HG03097 (cell line): ENCODE measurements around the gene DMD.

Experiments
- ATAC-seq: cut with Tn5 transposase; IDR thresholded peaks from one replicate; pipeline ENCODE4 v1.9.1; 2021; ENCODE audit not compliant: unreplicated experiment, low FRiP score

DMD gene

DNA sequence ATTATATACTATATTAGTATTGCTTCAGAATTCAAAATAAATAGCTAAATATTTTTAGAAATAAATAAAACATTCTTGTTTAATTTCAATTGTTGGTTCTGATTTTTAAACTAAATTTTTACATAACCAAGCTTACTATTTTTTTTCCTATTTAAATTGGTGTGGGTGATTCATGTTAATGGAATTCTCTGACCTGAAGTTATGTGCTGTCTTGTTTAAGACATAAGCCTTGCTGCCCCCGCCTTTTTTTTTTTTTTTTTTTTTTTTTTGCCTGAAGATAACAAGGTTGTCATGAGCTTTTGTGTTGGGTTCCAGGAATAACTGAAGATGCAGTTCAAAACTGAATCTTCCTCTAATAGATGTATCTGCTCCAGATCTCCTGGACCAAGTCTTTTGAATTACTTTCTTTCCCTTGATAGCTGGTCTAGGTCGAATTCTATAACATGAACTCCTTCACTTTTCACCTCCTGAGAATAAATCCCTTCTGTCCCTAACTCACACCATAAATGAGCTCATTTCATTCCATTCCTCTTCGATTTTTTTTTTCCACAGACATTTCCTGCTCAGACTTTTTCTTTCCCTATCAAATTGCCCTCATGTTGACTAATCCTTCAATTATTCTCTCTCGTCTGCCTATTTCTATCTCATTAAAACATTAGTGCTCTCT is 1878.1 kb downstream of the DMD start:
- no peak for ATAC-seq

DNA sequence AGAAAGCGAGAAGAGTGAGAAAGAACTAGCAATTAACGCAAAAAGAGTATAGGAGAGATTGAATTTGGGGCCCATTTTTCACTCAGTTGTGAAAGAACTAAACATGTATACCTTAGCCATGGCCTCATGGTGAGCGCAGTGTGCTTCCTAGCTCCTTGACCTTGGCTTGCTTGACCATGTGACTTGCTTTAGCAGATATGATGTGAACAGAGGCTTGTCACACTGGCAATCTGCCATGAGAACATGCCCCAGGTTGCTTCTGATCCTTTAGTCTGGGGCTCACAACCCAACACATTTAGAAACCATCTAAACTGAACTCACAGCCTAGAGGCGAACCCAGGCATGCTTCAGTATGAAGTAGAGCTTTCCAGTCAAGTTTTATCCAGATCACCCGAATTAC is 1879.4 kb downstream of the DMD start:
- ATAC-seq, result no peak

DNA sequence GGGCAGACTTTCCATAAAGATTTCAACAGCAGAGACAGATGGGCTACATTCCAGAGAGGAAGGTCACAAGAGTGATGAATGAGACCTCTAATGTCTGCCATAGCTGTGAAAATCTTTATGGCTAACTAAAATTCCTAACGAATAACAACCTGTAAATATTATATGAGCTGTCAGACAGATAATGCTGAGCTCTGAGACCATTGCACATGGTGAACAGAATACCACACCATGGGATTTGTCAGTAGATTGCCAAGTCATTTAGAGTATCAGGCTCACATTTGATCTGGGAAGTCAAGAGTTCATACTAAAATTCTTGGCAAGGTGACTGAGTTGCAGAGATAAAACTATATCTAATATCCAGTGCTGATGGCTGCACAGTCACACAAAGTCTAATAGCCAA is 1880.3 kb downstream of the DMD start:
- no peak for ATAC-seq

DNA sequence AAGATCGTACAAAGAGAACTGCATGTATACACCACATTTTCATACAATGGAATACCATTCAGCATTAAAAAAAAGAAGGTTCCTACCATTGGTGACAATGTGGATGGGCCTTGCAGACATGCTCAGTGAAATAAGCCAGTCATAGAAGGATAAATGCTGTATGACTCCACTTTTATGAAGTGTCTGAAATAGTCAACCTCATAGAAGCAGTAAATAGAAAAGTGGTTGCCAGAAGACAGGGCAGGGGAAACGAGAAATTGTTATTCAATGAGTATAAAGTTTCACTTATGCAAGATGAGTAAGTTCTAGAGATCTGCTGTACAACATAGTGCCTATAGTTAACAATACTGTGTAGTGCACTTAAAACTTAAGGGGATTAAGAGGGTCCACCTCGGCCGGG is 1882.1 kb downstream of the DMD start:
- ATAC-seq, result no peak

DNA sequence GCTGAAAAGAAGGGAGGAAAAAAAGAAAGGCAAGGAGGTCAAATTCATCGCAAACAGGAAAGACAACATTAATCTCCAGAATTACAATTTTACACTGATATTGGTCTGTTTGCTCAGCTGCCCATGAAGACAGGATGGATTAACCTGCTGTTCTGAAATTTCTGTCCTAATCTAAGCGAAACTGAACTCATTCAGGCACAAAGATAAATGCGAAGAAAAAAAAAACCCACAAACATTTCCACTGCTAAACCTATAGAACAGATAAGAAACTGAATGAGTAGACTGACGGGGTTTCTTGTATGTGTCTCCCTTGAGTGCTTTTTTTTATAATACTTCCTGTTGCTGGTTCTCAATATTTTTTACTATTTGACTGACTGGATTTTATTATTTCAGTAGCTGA is 1887.7 kb downstream of the DMD start:
- ATAC-seq, result peak; percentile 73

DNA sequence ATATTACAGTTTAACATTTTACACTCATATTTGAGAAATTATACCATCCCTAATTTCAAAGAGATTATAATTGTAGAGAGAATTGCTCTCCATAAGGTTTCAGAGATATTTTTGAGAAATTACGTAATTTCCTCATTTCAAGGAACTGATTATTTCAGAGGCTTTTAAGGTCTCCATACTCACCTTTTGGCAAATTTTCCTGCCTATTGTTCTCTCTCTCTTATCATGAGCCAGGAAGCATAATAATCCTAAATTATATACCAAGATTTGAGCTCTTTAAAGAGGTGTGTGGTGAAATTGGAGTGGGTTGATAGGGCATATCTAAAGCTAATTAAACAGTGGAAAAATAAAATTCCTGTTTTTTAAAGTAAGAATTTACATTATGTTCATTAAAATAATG is 1890.6 kb downstream of the DMD start:
- no peak for ATAC-seq

DNA sequence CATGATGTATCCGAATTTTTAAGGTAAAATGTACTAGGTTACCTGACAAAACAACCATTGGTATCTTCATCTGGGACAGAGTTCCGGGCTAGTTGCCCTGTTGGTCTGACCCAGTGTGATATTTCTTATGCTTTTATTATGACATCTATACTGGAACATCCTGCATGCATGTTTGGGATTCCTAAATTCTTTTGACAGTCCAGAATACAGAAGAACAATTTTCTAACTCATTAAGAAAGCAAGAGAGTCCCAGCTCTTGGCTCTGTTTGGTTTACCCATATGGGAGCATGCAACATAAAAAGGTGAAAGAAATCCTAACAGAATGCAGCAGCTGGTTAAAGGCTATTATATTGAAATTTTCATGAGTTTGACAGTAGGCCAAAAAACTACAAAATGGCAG is 1891.8 kb downstream of the DMD start:
- no peak for ATAC-seq

DNA sequence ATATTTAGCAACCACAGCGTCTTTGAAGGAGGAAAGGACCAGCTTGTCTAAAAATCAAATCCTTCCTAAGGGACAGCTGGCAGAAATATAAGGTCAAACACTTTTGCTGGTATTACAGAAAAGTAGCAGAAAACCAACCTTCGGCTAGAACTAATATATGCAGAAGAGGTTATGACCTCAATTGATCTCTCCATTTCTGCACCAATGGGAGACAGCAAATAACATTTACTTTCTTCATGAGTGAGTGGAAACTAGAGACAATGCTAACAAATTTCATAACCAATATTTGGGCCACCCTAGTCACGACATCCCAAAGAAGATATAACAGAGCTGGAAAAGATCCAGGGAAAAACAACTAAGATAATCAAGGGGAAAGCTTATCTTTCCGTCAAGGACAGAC is 1892.5 kb downstream of the DMD start:
- no peak for ATAC-seq

DNA sequence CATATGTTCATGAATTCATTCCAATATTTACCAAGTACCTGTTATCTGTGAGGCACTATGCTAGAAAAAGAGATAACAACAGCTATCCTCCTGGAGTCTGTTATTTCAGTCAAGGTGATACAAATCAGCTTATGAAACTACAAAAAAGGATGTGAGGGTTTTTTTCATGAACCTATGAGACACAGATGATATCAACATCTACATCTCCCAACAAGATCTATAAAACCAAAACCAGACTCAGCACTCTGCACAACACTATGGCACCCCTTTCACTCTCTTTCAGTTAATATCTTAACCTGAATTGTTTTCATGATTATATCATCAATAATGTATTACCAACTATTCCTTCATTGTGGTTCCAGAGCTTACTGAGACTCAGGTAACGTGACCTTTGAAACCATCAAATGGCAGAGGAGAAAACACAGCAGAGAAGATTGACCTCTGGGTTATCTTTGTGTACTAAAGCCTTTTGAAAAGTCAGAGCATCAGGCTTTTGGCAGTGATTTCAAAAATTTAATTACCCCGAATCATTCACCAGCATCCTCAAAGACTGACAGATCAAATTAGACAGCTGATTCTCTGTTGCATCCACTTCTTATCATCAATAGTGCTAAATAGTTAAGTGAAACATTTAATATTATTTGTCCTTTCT is 1894.9 kb downstream of the DMD start:
- ATAC-seq, result peak; percentile 67

DNA sequence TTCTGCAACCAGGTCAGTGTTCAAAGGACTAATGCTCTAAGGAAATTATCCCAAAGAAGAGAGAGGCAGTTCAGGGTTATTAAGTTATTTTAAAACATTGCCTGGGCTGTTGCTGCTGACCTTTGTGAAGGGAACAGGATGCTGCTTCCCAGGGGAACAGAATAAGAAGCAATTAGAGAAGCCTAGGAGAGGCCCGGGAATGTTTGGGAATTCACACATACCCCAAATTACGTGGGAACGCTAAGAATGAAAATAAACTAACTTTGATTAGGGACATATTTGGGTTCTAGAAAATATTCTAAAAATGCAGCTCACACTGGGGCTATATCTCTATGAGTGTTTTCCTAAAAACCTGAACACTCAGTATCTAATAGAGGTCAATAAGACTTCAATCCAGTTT is 1896.4 kb downstream of the DMD start:
- no peak for ATAC-seq

DNA sequence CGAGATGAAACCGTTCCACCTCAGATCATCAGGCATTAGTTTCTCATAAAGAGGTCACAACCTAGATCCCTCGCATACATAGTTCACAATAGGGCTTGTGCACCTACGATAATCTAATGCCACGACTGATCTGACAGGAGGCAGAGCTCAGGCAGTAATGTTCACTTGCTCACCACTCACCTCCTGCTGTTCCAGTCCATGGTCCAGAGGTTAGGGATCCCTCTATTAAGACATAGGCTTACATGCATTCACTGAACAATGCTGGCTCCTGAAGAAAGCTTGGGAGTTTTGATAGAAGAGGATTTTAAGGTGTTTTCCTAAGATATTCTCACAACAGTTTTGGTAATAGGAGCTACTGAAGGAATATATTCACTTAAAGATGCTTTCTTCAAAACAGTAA is 1903.4 kb downstream of the DMD start:
- no peak for ATAC-seq

DNA sequence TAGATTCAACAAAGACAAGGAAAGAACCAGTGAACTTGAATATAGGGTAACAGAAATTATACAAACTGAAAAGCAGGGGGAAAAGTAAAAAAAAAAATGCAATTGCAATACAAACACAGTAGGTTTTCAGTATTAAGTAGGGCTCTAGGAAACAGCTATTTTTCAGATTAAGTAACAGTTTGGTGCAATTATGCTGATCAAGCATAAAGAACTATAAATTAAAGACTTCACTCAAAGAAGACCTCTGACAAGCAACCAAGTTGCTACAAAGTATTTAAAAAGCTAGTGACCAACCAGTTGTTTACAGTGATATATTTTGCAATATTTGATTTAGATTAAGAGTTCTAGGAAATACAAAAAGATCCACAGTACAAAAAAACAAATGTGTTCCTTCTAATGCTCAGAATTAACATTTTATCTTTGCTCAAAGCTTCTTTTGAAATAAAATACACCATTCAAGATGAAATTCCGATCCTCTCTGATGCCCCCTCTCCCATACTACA is 1908.7 kb downstream of the DMD start:
- ATAC-seq, result no peak

DNA sequence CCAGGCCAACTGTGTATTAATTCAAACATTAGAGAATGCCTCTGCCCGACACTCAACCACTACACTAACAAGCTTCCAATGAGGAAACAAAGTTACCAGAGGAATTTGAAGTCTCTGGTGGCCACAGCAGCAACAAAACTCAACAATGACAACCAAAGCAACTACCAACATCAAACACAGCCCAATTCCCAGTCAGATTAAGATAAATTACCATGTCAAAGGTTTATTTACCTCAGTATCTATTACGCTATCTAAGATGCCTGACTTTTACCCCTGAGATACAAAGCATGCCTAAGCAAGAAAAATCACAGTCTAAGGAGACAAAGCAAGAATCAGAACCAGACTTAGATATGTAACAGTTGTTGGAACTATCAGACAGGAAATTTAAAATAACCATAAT is 1909.4 kb downstream of the DMD start:
- ATAC-seq, result no peak

DNA sequence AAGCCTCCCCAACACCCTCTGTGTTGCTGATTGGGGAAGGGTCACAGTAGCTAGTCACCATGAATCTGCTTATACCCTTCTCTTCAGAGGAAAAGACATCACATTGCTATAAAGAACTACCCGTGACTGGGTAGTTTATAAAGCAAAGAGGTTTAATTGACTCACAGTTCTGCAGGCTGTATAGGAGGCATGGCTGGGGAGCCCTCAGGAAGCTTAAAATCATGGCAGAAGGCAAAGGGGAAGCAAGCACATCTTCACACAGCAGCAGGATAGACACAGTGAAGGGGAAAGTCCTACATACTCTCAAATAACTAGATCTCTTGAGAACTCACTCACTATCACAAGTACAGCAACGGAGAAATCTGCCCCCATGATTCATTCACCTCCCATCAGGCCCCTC is 1910.1 kb downstream of the DMD start:
- no peak for ATAC-seq

DNA sequence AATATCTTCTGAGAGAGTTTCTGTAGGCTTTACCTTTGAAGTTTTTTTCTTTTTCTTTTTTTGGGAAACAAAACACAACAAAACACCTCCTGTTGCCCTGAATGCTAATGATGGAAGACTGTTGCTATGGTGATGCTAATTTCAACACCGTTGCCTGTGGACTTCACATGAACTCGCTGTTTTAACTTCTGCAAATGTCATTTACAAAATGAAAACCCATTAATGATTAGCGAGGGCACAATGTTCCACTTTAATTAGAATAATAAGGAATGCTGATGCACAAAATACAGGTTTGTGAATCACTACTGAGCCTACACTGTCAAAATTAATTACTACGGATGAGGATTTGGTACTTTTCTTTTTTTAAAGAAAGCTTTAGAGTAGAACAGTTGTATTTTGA is 1912.4 kb downstream of the DMD start:
- no peak for ATAC-seq

DNA sequence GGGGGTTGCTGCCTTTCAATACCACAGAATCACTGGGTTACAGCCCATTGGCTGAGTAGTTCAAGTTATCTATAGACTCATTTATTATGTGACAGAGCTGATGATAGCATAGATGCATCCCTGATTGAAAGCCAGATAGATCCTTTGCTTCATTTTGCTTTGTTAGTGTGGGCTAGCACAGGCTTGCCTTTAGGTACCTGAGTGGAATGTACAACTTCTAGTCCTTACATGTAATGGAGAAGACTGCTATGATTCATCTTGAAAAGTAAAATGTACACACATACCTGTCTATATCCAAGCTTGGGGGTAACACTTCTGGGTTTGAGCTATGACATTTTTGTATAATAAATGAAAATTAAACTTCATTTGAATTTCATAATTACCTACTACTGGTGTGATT is 1913.5 kb downstream of the DMD start:
- ATAC-seq, result no peak

DNA sequence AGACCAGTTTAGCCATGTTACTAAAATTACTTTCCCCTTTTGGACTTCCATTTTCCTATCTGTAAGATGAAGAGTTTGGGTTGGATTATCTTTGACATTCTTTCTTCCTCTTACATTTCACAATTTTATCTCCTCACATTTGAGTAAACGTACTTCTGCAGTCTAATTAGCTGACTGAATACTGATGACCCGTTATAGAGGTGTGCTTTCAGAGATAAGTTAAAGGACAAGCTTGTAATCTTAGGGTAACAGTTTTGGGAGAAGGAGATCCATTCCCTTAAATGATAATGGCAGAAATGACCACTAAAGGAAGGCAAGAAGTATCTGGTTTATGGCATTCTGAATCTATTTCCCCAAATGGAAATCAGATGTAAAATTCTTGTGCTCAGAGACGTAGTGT is 1916.9 kb downstream of the DMD start:
- ATAC-seq, result no peak

DNA sequence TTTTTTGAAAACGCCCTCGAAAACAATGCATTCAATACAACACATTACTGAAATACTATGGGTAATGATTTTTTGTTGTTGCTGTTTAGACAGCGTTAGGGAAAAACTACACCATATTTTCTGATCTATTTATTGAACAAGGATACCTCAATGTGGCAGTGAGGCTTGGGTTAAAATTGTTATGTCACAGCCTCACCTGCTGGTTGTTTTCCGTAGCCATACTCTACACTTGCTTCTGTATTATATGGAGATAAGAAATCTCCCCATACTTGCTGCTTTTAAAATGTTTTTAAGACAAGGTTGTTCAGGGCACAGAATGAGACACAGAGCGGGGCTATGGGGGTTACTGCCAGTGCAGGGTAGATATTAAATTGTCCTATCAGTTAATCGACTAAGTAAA is 1917.9 kb downstream of the DMD start:
- ATAC-seq, result no peak

DNA sequence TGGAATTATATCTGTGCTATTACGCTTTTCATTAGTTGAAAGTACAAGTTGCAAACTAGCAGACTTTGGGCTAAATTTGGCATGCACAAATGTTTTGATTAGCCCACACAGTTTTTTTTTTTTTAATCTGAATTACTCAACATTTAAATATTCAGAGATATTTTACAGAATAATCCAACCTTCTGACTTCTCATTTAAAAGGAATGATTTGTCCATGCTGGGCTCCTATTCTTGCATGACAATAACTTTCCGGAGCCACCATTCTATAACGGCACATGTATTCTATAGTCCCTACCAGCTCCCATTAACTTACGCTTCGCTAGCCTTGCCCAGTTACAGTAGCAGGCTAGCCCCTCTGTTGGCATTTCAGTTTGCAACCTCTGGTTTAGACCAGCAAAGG is 1920.2 kb downstream of the DMD start:
- ATAC-seq, result no peak

DNA sequence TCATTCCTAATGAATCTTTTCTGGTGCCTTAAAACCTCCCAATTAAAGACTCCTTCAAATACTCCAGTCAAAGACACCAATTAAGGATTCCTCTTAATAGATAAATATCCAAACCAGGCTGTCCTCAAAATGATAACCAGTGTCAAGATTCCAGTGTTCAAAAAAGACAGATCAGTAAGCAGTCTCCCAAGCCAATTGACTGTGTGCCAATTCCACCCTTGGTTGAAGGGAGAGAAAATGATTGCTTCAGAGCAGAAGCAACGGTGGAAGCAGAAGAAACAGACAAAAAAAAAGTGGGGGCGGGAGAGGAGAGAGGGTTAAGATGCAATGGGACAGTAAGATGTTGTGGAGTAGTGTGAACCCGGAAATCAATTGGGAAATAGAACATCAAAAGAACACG is 1923.5 kb downstream of the DMD start:
- no peak for ATAC-seq

DNA sequence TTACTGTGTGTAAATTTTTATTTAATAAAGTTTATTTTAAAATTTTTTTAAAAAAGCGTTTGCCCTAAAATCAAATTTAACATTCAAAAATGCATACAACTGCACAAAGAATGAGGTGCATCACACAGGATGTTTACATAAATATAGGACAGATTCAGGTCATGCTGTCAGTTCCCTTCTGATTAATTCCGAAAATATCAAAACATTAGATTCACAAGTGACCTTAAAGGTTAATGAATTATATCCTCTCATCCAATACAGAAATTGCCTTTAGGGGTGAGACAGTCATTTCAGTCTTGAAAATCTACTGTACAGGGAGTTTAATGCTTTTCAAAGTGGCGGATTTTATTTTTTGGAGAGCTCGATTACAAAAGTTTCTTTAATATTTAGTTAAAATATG is 1930.8 kb downstream of the DMD start:
- no peak for ATAC-seq

DNA sequence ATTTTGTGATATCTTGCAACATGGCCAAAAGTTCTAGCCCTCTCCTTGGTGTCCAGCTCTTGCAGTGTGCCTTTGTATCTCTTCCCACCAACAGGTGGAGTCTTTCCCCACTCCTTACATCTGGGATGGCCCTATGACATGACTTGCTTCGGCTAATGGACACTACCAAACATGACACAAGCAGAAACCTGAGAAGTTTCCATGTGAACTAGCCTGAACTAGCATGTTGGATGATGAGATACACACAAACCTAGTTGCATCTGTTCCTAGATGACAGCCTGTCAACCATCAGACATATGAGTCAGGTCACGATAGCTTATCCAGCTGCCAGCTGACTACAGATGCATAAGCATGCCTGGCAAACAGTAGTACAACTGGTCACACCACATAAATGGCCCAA is 1932.0 kb downstream of the DMD start:
- ATAC-seq, result no peak

DNA sequence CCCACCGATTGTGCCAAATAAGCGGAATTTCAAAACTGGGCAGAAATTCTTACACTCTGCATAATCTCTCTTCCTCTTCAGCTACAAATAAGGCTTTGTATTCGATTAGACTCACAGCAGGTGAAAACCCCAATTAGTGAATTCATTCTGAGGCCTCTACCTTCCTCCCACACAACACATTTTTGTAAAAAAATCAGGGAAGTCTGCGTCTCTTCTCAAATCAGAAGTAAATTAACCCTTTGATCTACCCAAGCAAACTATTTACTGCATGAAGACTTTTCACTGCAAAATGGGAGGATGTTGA is 1938.9 kb downstream of the DMD start:
- no peak for ATAC-seq
